HL-60 (cell line): ENCODE results near the gene ZNF75A.

Experiments
- POLR2AphosphoS5 ChIP-seq: IDR thresholded peaks from 2 replicates; pipeline ENCODE4 v1.6.1; 2012; ENCODE audit warnings: low read depth
- TF ChIP-seq, protein P1 (sequence below): IDR thresholded peaks from one replicate; pipeline ENCODE4 v1.5.1; 2011; ENCODE audit warnings: low read length, control low read depth, inconsistent platforms; ENCODE audit not compliant: insufficient read depth
- TF ChIP-seq, protein P2 (sequence below): IDR thresholded peaks from 2 replicates; pipeline ENCODE4 v1.6.1; 2012; ENCODE audit warnings: low read depth; ENCODE audit not compliant: insufficient replicate concordance

DNA sequence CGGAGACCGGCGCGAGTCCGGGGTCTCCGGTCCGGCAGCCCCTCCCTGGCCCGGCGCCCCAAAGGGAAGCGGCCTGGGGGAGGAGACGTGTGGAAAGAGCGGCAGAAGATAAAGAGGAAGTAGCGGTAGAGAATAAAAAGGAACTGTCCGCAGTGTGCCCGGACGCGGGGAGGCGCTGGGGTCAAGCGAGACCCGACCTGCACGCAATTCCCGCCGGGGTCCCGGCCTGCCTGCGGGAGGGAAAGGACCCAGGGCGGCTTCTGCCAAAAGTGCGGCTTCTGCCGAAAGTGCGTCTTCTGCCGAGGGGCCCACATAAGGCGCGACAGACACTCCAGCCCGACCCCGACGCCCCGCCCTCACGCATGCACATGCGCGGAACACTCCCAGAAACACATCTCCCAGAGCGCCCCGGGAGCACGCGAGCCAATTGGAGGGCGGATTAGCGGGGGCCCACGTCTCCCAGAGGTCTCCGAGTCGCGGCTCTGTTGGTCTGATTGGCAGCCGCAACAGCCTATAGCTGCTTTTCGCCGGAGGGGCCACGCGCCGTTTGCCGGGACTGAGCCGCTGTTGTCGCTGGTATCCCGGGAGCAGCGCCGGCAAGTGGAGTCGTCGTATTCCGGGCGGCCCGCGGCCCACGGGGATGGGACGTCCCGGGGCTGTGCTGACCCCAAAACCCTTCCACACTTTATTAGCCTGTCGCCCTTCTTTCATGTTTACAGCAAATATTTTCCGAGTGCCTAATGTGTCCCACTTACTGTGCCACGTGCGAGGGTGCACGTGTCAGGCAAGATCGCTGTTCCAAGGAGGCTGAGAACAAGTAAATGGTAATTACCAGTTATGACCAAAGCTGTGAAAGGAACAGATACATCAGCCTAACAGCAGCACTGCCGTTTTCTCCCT, 40.9 kb upstream of the ZNF75A start:
- TF ChIP-seq, protein P1, sequence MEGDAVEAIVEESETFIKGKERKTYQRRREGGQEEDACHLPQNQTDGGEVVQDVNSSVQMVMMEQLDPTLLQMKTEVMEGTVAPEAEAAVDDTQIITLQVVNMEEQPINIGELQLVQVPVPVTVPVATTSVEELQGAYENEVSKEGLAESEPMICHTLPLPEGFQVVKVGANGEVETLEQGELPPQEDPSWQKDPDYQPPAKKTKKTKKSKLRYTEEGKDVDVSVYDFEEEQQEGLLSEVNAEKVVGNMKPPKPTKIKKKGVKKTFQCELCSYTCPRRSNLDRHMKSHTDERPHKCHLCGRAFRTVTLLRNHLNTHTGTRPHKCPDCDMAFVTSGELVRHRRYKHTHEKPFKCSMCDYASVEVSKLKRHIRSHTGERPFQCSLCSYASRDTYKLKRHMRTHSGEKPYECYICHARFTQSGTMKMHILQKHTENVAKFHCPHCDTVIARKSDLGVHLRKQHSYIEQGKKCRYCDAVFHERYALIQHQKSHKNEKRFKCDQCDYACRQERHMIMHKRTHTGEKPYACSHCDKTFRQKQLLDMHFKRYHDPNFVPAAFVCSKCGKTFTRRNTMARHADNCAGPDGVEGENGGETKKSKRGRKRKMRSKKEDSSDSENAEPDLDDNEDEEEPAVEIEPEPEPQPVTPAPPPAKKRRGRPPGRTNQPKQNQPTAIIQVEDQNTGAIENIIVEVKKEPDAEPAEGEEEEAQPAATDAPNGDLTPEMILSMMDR, result peak; percentile 0
- TF ChIP-seq, protein P2, sequence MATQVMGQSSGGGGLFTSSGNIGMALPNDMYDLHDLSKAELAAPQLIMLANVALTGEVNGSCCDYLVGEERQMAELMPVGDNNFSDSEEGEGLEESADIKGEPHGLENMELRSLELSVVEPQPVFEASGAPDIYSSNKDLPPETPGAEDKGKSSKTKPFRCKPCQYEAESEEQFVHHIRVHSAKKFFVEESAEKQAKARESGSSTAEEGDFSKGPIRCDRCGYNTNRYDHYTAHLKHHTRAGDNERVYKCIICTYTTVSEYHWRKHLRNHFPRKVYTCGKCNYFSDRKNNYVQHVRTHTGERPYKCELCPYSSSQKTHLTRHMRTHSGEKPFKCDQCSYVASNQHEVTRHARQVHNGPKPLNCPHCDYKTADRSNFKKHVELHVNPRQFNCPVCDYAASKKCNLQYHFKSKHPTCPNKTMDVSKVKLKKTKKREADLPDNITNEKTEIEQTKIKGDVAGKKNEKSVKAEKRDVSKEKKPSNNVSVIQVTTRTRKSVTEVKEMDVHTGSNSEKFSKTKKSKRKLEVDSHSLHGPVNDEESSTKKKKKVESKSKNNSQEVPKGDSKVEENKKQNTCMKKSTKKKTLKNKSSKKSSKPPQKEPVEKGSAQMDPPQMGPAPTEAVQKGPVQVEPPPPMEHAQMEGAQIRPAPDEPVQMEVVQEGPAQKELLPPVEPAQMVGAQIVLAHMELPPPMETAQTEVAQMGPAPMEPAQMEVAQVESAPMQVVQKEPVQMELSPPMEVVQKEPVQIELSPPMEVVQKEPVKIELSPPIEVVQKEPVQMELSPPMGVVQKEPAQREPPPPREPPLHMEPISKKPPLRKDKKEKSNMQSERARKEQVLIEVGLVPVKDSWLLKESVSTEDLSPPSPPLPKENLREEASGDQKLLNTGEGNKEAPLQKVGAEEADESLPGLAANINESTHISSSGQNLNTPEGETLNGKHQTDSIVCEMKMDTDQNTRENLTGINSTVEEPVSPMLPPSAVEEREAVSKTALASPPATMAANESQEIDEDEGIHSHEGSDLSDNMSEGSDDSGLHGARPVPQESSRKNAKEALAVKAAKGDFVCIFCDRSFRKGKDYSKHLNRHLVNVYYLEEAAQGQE, result peak; percentile 13
- TF ChIP-seq POLR2AphosphoS5, result peak; percentile 81
